A549 (cell line): ENCODE data around the gene PPCDC. TPM values are rescaled to one million over a fixed set of nuclear protein-coding genes. Genes with fewer than 3 reads are reported as not detected.

Experiments used
- ATAC-seq, 2 experiments: fragments of 200-7000 bp in 1 of 2; fragments of >200 bp in 1 of 2; cut with Nextera tagmentation in 1 of 2; cut with Tn5 transposase in 1 of 2; 3 replicates each; pipeline versions ENCODE4 v1.8.0 to v1.9.1; 2018 to 2020; ENCODE audit warnings: mild to moderate bottlenecking in 1 of 2, moderate library complexity in 1 of 2
- CTCF ChIA-PET: fragments of 300-600 bp; sonication (Branson Sonifier 250); formaldehyde crosslinking; extraction: SDS; loops from one replicate; lab custom pipeline; 2021; ENCODE audit warnings: antibody characterized with exemption, inconsistent platforms; lab: Yijun Ruan, JAX
- POLR2A ChIA-PET: fragments of 350-600 bp; formaldehyde crosslinking; extraction: SDS; loops from one replicate; lab custom pipeline; 2021; ENCODE audit warnings: antibody characterized with exemption, inconsistent platforms; lab: Yijun Ruan, JAX
- DNase-seq, 2 experiments: peaks; one replicate each; pipeline versions ENCODE4 v3.0.0 to v3.0.0-alpha.2; 2011 to 2016; ENCODE audit warnings: low read depth in 1 of 2, low spot score in 1 of 2
- FAIRE-seq: peaks from 2 replicates; lab custom pipeline; 2011; peaks lifted over from hg19 to GRCh38; lab: Jason Lieb, UNC
- H3K27ac ChIP-seq, 2 experiments: fragments of >200 bp; sonication (Bioruptor Twin); formaldehyde crosslinking; 3 replicates each; pipeline ENCODE4 v1.5.1; 2016 to 2017
- H3K4me1 ChIP-seq: fragments of >200 bp; sonication (Bioruptor Twin); formaldehyde crosslinking; 3 replicates; pipeline ENCODE4 v1.6.1; 2016
- H3K4me2 ChIP-seq: fragments of >200 bp; sonication (Bioruptor Twin); formaldehyde crosslinking; 3 replicates; pipeline ENCODE4 v1.6.1; 2016
- H3K4me3 ChIP-seq: fragments of >200 bp; sonication (Bioruptor Twin); formaldehyde crosslinking; 3 replicates; pipeline ENCODE4 v1.5.1; 2016
- H3K9me3 ChIP-seq: fragments of >200 bp; sonication (Bioruptor Twin); formaldehyde crosslinking; 3 replicates; pipeline ENCODE4 v1.6.1; 2016
- BCL3 ChIP-seq: fragments of >200 bp; sonication (Bioruptor Twin); formaldehyde crosslinking; IDR thresholded peaks from 3 replicates; pipeline ENCODE4 v1.6.1; 2016
- CTCF ChIP-seq: fragments of >200 bp; sonication (Bioruptor Twin); formaldehyde crosslinking; IDR thresholded peaks from 3 replicates; pipeline ENCODE4 v1.5.1; 2016
- ESRRA ChIP-seq: fragments of 150-350 bp; IDR thresholded peaks from 2 replicates; pipeline ENCODE4 v1.6.1; 2014; ENCODE audit warnings: mild to moderate bottlenecking, low read length, borderline replicate concordance
- FOSL2 ChIP-seq, 2 experiments: fragments of 450-650 bp in 1 of 2; fragments of >200 bp in 1 of 2; sonication (Bioruptor Twin) in 1 of 2; formaldehyde crosslinking; IDR thresholded peaks; 2 replicates each; pipeline versions ENCODE4 v1.5.0 to v1.6.1; 2016 to 2020; ENCODE audit warnings: mild to moderate bottlenecking in 1 of 2, moderate library complexity in 1 of 2
- FOXS1 ChIP-seq: fragments of 250-450 bp; sonication (Bioruptor Pico); IDR thresholded peaks from 2 replicates; pipeline ENCODE4 v1.5.0; 2020; ENCODE audit warnings: mild to moderate bottlenecking, moderate library complexity
- GATA3 ChIP-seq: IDR thresholded peaks from 2 replicates; pipeline ENCODE4 v1.6.1; 2012; ENCODE audit warnings: borderline replicate concordance
- HDAC2 ChIP-seq: fragments of 200-600 bp; sonication (generic); IDR thresholded peaks from 2 replicates; pipeline ENCODE4 v1.6.1; 2016
- HOXB13 ChIP-seq: fragments of 250-450 bp; sonication (Bioruptor Pico); IDR thresholded peaks from 2 replicates; pipeline ENCODE4 v1.5.0; 2020; ENCODE audit warnings: low read depth, mild to moderate bottlenecking, moderate library complexity
- MYC ChIP-seq: IDR thresholded peaks from 2 replicates; pipeline ENCODE4 v1.6.1; 2012; ENCODE audit warnings: mild to moderate bottlenecking, inconsistent platforms, low read length, improper control_type of control experiment, borderline replicate concordance
- PBX3 ChIP-seq: IDR thresholded peaks from 2 replicates; pipeline ENCODE4 v1.6.1; 2012
- POLR2AphosphoS2 ChIP-seq: conservative IDR thresholded peaks from 2 replicates; pipeline ENCODE4 v1.6.1; 2012; ENCODE audit warnings: low read length, improper control_type of control experiment, inconsistent platforms
- RAD21 ChIP-seq, 2 experiments: fragments of >200 bp in 1 of 2; sonication (Bioruptor Twin) in 1 of 2; formaldehyde crosslinking in 1 of 2; IDR thresholded peaks in 1 of 2; conservative IDR thresholded peaks in 1 of 2; 2 replicates in 1 of 2; 3 replicates in 1 of 2; pipeline ENCODE4 v1.6.1; 2012 to 2018; ENCODE audit warnings: inconsistent platforms in 1 of 2
- RARB ChIP-seq: fragments of 250-450 bp; sonication (Bioruptor Pico); IDR thresholded peaks from 2 replicates; pipeline ENCODE4 v1.8.0; 2021; ENCODE audit warnings: mild to moderate bottlenecking, moderate library complexity
- RFX5 ChIP-seq: fragments of 450-650 bp; IDR thresholded peaks from 2 replicates; pipeline ENCODE4 v1.7.1; 2014; ENCODE audit warnings: antibody characterized with exemption, mild to moderate bottlenecking, moderate library complexity
- SMC3 ChIP-seq: fragments of >200 bp; sonication (Bioruptor Twin); formaldehyde crosslinking; IDR thresholded peaks from 3 replicates; pipeline ENCODE4 v1.6.1; 2018; ENCODE audit warnings: inconsistent platforms
- WGBS: methylation state at CpG from one replicate; pipeline ENCODE4 v1.1.6; 2017; ENCODE audit errors: missing lambda C conversion rate; 5-methylcytosine and 5-hydroxymethylcytosine counted together
- polyA plus RNA-seq, 4 experiments: library from polyadenylated mRNA; depleted of rRNA in 3 of 4; stranded (reverse); fragments of >200 nt; fragmentation: RNase III in 1 of 4; extraction: RNeasy Plus Mini Kit Qiagen cat#74134 plus additional on column Dnase treatment in 1 of 4; gene quantifications; 2 replicates in 3 of 4; 3 replicates in 1 of 4; pipeline ENCODE4 v1.2.3, GENCODE V29; 2011 to 2017

PPCDC gene
- polyA plus RNA-seq, 2 of the 4 experiments (the other 2 are of a cell fraction), result 18.2 to 18.5 TPM

DNA sequence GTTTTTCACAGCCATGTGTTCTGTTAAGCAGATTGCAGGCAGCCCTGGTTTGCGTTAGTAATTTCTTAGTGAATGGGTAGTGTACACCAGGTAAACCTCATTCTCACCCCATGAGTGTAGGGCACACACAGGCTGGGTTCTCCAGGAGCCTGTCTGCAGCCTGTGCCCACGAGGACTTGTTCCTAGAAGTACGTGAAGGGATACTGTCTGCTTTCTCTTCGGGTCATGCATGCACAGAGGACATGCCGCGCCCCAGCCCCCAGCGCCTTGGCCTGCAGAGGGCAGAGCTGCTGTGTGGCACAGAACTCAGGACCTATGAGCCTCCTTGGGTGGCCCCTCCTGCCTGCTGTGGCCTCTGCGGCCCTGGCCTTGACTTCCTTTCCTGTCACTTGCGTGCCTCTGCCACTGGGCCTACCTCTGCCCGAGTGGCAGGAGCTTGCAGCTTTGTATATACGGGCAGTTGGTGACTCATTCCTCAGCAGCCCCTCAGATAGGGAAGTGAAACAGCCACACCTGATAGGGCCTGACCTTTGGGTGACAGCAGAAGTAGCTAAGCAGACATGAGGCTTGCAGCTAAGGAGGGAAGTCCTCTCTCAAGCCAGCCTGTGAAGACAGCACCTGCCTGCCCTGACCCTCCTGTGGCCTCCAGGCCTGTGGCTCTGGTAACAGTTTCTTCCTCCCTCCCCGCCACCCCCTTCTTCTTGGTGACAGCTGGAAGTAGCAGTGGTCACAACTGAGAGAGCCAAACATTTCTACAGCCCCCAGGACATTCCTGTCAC, 19.5 kb downstream of the PPCDC start:
- peak; percentile 82 to 87 for ATAC-seq
- Histone ChIP-seq H3K27ac (peak overlapping the region; percentile 34 to 69), H3K4me2 (peak overlapping the region; percentile 30)

GRCh38 chr15:75043509-75044257, 20.3 kb downstream of the PPCDC start:
- peak in 1 of 2 experiments; percentile 48 for DNase-seq
- peak; percentile 21 to 49; a peak in 4 of 6 replicates for ATAC-seq
- H3K4me1 ChIP-seq, result peaks cover 31% of the 10 kb centered on the region
- TF ChIP-seq RAD21 (conservative IDR thresholded peaks at IDR 0.05 in 1 of 2, IDR thresholded peaks at IDR 0.05 in 1 of 2) (peak in 1 of 2 experiments; percentile 18; a peak in 1 of 5 replicates), GATA3 (no peak), ESRRA (no peak)
- TF ChIP-seq, all 56 proteins: peak for 1
- Histone ChIP-seq H3K9me3 (no peaks in the 10 kb centered on the region), H3K27ac (peak overlapping the region; percentile 34 to 69), H3K4me2 (peak overlapping the region; percentile 30; the same call in 1 of the 3 replicates), H3K4me3 (no peak overlapping the region)
- FAIRE-seq, result no peak
- WGBS, result 90% methylated on average over 19 of the region's 20 CpGs
- CTCF ChIA-PET, result interaction anchor here (0.7 to 3.9 kb wide), 21 partner anchors 8 to 264 kb away, joined by 3 to 25 read pairs (median 4); no protein-coding TSS in a partner anchor
- POLR2A ChIA-PET, result interaction anchor here (0.7 to 1.3 kb wide), 4 partner anchors 14 to 160 kb away, joined by 3 to 7 read pairs (median 5); partner anchors contain the start of gene C15orf39

More for the DNA sequence above, 19.5 kb downstream of the PPCDC start:
- peaks cover 33% of the 10 kb centered on the region for H3K4me1 ChIP-seq
- H3K9me3 ChIP-seq, result no peaks in the 10 kb centered on the region
- POLR2A ChIA-PET, result interaction anchor here (0.7 to 1.1 kb wide), 4 partner anchors 14 to 161 kb away, joined by 3 to 7 read pairs (median 6); partner anchors contain the start of gene C15orf39
- no peak for TF ChIP-seq POLR2AphosphoS2
- TF ChIP-seq RFX5, result peak; percentile 76; the same call in 1 of the 2 replicates
- 0 out of 2 replicates have a peak, but pooled peaks have one; percentile 41 for TF ChIP-seq MYC
- no peak for TF ChIP-seq RARB (CRISPR knock-in tag)
- TF ChIP-seq FOSL2 (IDR thresholded peaks at IDR 0.05), result no peak
- peak; percentile 71 for TF ChIP-seq FOSL2 (CRISPR knock-in tag; IDR thresholded peaks at IDR 0.05)
- TF ChIP-seq RAD21 (conservative IDR thresholded peaks at IDR 0.05 in 1 of 2, IDR thresholded peaks at IDR 0.05 in 1 of 2), result peak; percentile 80 to 83
- no peak for TF ChIP-seq HOXB13 (CRISPR knock-in tag)
- peak; percentile 58 for TF ChIP-seq CTCF
- no peak for TF ChIP-seq BCL3
- TF ChIP-seq HDAC2, result no peak
- peak; percentile 80 for TF ChIP-seq SMC3
- 0 out of 2 replicates have a peak, but pooled peaks have one; percentile 29 for TF ChIP-seq FOXS1 (CRISPR knock-in tag)
- no peak for TF ChIP-seq PBX3
- peak; percentile 57 to 76 for DNase-seq
- WGBS, result 59% methylated on average over 12 of the region's 12 CpGs
- no peak overlapping the region for H3K4me3 ChIP-seq
- CTCF ChIA-PET, result interaction anchor here (0.7 to 3.9 kb wide), 20 partner anchors 9 to 265 kb away, joined by 3 to 25 read pairs (median 4); no protein-coding TSS in a partner anchor
- no peak for FAIRE-seq
